ENCODE measurements around the gene TMEM54.

The TMEM54 gene

DNA sequence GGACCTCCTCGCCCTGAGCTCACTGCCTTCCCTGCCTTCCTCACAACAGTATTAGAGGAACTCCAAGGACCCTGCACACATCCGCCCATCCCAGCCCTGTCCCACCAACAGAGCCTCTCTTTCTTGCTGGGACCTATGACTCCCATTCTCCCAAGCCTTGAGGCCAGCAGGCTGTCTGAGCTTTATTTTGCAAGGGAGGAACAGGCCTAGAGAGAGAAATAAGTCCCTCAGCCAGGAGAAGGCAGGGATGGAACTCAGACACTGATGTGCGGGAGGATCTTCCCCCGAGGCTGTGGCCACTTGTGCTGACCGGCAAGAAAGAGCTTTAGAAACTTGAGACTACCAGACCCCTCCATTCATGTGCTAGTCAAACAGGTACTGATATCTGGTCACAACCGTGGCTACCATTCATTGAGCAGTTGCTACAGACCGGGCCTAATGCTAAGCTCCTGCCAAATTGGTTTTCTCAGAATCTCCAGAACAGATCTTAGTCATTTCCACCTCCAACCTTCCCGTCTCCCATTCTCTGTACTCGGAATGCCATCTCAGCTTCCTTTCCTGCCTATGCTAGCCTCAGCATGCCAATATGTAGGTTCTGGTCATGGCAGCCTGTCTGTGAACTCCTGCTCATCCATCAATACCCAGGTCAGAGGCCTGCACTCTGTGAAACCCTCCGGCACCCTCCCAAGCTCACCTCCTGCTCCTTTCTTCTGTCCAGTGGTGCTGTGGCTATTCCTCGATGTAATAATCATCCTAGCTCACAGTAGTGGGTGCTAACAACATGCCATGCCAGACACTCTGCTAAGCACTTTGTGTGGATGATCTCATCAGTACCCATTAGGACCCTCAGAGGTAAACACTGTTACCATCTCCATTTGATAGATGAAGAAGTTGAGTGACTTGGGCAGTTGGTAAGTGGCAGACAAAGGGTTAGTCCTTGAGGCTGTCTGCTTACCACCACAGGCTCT is 3.8 kb downstream of the TMEM54 start:
- CTCF ChIA-PET, result interaction anchor here (0.5 to 1.1 kb wide), 3 partner anchors 10 to 137 kb away, joined by 3 to 4 read pairs (median 3); no protein-coding TSS in a partner anchor
- POLR2A ChIA-PET (ENCODE audit: low non-redundant PET), result no interaction called here
- no peak for DNase-seq (ENCODE audit: low spot score)
- H3K27ac ChIP-seq, result peak overlapping the region; percentile 60
- TF ChIP-seq, protein P1, sequence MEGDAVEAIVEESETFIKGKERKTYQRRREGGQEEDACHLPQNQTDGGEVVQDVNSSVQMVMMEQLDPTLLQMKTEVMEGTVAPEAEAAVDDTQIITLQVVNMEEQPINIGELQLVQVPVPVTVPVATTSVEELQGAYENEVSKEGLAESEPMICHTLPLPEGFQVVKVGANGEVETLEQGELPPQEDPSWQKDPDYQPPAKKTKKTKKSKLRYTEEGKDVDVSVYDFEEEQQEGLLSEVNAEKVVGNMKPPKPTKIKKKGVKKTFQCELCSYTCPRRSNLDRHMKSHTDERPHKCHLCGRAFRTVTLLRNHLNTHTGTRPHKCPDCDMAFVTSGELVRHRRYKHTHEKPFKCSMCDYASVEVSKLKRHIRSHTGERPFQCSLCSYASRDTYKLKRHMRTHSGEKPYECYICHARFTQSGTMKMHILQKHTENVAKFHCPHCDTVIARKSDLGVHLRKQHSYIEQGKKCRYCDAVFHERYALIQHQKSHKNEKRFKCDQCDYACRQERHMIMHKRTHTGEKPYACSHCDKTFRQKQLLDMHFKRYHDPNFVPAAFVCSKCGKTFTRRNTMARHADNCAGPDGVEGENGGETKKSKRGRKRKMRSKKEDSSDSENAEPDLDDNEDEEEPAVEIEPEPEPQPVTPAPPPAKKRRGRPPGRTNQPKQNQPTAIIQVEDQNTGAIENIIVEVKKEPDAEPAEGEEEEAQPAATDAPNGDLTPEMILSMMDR (conservative IDR thresholded peaks at IDR 0.05; ENCODE audit: low read depth), result no peak

DNA sequence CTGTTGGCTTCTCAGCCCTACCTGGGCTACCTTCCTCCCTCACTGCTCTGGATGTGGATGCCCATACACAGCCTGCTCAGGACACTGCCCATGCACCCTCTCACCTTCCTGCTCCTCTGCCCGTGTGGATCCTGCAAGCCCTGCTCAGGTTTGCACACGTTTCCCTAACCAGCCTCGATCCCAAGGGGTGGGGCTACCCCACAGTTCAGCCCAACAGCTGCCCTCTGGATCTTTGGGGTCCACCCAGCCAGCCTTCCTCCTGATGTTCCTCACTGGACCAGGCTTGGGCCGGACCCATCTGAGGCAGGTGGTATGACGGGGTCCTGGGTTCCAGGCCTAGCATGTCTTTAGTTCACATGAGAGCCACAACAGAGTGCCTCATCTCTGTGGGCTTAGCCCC is 4.7 kb downstream of the TMEM54 start:
- peak overlapping the region; percentile 60; the same call in 1 of the 2 replicates for H3K27ac ChIP-seq
- ChIA-PET POLR2A (ENCODE audit: low non-redundant PET) (no interaction called here), CTCF (no interaction called here)
- no peak for DNase-seq (ENCODE audit: low spot score)
- TF ChIP-seq, protein P1 (conservative IDR thresholded peaks at IDR 0.05; ENCODE audit: low read depth), result no peak

DNA sequence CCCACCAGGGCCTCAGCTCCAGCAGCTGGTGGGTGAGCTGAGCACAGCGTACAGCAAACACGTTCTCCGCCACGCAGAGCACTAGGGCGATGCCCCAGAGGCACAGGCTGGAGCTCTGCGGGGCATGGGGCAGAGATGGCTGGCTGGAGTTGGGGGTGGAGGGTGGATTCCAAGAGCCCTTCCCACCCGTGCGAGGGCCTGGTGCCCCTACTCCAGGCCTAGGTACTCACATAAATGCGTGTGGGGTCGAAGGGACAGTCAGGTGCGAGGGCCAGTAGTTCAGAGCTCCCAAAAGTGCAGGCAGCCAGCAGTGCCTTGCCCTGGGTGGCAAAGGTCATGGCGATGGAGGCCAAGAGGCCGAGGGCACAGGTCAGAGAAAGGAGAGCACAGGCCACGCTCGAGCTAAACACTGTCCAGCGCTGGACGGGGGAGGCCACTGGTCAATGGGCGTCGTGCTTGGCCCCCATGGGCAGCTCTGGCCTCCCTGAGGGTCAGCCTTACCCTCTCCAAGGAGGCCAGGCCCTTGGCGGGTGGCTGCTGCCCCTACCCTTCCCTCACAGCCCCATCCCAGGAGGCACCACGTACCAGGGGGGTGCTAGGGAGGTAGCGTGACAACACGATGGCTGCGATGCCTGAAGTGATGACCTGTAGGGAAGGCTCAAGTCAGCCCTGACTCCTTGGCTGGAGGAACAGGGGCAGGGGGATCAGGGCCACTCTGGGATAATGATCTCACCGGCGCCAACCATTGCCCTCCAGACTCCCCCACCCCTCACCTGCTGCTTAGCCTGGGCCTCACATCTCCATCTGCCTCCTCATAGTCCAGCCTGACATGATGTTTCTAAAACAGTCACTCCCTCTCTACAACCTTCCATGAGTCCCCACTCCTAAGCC is 5.6 kb downstream of the TMEM54 start:
- TF ChIP-seq, protein P1 (conservative IDR thresholded peaks at IDR 0.05; ENCODE audit: low read depth), result no peak

DNA sequence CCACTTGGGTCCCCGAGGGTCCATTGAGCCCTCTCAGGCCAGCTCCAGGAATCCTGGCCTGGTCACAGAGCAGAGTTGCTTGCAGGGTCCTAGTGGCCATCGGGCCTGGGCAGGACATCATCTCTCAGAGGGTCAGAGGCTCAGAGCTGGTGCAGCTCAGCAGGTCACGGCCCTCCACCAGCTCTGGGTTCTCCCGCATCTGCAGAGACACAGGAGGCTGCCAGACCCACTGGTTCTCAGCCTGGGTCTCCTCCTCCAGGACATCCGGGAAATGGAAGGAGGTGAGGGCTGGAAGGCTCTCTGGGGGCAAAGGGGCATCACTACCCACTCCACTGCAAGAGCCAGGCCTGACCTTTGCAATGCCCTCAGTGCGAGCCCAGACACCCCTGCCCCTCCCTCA is 6.5 kb downstream of the TMEM54 start:
- DNase-seq (ENCODE audit: low spot score), result no peak
- H3K27ac ChIP-seq, result peak overlapping the region; percentile 1; the same call in 1 of the 2 replicates
- POLR2A ChIA-PET (ENCODE audit: low non-redundant PET), result no interaction called here
- CTCF ChIA-PET, result interaction anchor here (2.9 kb wide), 1 partner anchor 192 kb away, joined by 9 read pairs; no protein-coding TSS in a partner anchor
- TF ChIP-seq, protein P1 (conservative IDR thresholded peaks at IDR 0.05; ENCODE audit: low read depth), result no peak

More for the DNA sequence above, 5.6 kb downstream of the TMEM54 start:
- POLR2A ChIA-PET (ENCODE audit: low non-redundant PET), result no interaction called here
- peak overlapping the region; percentile 1; the same call in 1 of the 2 replicates for H3K27ac ChIP-seq
- CTCF ChIA-PET, result no interaction called here
- no peak for DNase-seq (ENCODE audit: low spot score)

DNA sequence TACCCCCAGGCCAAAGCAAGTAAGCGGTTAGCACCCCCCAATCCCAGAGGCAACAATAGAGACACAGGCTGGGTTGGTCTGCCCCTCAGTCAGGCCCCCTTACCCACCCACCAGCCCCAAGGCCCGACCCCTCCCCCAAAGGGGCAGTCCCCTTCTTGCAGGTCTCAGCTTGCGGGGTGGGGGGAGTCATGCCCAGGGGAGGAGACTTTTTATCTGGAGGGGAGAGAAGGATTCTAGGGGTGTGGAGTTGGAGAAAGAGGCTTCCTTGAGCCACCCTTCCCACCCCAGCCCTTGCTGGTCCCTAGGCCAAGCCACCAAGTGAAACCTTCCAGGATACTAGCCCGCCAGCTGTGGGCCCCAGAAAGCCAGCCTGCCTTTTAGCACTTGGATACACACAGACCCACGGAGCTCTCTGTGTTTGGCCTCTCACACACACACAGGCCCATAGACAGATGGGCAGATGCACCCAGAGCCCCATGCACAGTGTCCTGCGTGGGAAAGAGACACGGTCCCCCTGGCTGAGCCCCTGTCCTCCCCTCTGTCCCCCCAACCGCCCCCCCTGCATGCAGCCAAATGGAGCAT is 7.1 kb downstream of the TMEM54 start:
- TF ChIP-seq, protein P1 (conservative IDR thresholded peaks at IDR 0.05; ENCODE audit: low read depth), result no peak
- H3K27ac ChIP-seq, result no peak overlapping the region
- ChIA-PET CTCF (interaction anchor here (0.6 to 2.9 kb wide), 2 partner anchors 192 to 816 kb away, joined by 3 to 9 read pairs; no protein-coding TSS in a partner anchor), POLR2A (ENCODE audit: low non-redundant PET) (no interaction called here)
- DNase-seq (ENCODE audit: low spot score), result no peak
